Measurements from ENCODE around the gene MAK. TPM values are rescaled to one million over a fixed set of nuclear protein-coding genes. Genes with fewer than 3 reads are reported as not detected.
A peak's percentile ranks its signal among the peaks of the same experiment; 100 is the strongest.

Gene MAK
- total and polyA plus RNA-seq, 2 of the 13 experiments (the other 11 are each of a cell fraction or from before 2014, with no cell fraction given), result 0.04 TPM; not detected in 1

DNA sequence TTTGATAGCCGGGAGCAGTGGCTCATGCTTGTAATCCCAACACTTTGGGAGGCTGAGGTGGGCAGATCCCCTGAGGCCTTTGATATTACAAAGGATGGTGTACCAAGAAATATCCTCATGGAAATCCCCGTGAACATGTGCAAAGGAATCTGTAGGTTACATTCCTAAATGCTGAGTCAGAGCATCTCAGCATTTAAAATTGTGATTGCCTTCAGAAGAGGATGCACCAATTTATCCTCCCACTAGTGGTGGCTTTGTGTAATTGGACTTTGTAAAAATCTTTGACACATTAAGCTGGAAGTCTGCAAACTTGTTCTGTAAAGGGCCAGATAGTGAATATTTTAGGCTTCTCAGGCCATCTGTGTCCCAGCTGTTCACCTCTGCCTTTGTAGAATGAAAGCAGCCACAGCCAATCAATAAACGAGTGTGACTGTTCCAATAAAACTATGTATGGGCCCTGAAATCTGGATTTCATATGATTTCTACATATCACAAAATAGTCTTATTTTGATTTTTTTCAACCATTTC lies 79.0 kb downstream of the MAK start (continued):
- TF ChIP-seq, protein P1, sequence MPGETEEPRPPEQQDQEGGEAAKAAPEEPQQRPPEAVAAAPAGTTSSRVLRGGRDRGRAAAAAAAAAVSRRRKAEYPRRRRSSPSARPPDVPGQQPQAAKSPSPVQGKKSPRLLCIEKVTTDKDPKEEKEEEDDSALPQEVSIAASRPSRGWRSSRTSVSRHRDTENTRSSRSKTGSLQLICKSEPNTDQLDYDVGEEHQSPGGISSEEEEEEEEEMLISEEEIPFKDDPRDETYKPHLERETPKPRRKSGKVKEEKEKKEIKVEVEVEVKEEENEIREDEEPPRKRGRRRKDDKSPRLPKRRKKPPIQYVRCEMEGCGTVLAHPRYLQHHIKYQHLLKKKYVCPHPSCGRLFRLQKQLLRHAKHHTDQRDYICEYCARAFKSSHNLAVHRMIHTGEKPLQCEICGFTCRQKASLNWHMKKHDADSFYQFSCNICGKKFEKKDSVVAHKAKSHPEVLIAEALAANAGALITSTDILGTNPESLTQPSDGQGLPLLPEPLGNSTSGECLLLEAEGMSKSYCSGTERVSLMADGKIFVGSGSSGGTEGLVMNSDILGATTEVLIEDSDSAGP (CRISPR knock-in tag; IDR thresholded peaks at IDR 0.05; ENCODE audit: borderline replicate concordance), result no peak
- TF ChIP-seq ZNF713 (CRISPR knock-in tag; IDR thresholded peaks at IDR 0.05), result no peak
- no peak for TF ChIP-seq YY1 (IDR thresholded peaks at IDR 0.05; ENCODE audit: insufficient read depth, insufficient replicate concordance, low read depth, low read length)
- 0 out of 2 replicates have a peak, but pooled peaks have one; percentile 20 for TF ChIP-seq SOX5 (CRISPR knock-in tag; IDR thresholded peaks at IDR 0.05; ENCODE audit: borderline replicate concordance)
- TF ChIP-seq, protein P2, sequence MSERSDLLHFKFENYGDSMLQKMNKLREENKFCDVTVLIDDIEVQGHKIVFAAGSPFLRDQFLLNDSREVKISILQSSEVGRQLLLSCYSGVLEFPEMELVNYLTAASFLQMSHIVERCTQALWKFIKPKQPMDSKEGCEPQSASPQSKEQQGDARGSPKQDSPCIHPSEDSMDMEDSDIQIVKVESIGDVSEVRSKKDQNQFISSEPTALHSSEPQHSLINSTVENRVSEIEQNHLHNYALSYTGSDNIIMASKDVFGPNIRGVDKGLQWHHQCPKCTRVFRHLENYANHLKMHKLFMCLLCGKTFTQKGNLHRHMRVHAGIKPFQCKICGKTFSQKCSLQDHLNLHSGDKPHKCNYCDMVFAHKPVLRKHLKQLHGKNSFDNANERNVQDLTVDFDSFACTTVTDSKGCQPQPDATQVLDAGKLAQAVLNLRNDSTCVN (CRISPR knock-in tag; IDR thresholded peaks at IDR 0.05; ENCODE audit: borderline replicate concordance), result no peak
- TF ChIP-seq FOXM1 (CRISPR knock-in tag; IDR thresholded peaks at IDR 0.05), result no peak
- TF ChIP-seq EEA1 (CRISPR knock-in tag; IDR thresholded peaks at IDR 0.05; ENCODE audit: borderline replicate concordance), result no peak
- peak; percentile 18; the same call in 1 of the 2 replicates for TF ChIP-seq GATAD2A (CRISPR knock-in tag; IDR thresholded peaks at IDR 0.05)
- no peak for TF ChIP-seq HNRNPL (IDR thresholded peaks at IDR 0.05; ENCODE audit: low read depth, low read length)
- TF ChIP-seq BORCS8-MEF2B (CRISPR knock-in tag; IDR thresholded peaks at IDR 0.05), result no peak
- no peak for TF ChIP-seq SIN3B (IDR thresholded peaks at IDR 0.05; ENCODE audit: low read length)
- TF ChIP-seq PCBP2 (optimal IDR thresholded peaks at IDR 0.05; ENCODE audit: low read depth, low read length, poor library complexity, severe bottlenecking), result no peak
- TF ChIP-seq ARNT (IDR thresholded peaks at IDR 0.05), result no peak
- no peak for TF ChIP-seq HOMEZ (CRISPR knock-in tag; IDR thresholded peaks at IDR 0.05; ENCODE audit: low read depth)
- TF ChIP-seq ZGPAT (CRISPR knock-in tag; IDR thresholded peaks at IDR 0.05), result 0 out of 2 replicates have a peak, but pooled peaks have one; percentile 28
- peak; percentile 46 for TF ChIP-seq STAG1 (CRISPR knock-in tag; IDR thresholded peaks at IDR 0.05)
- no peak for TF ChIP-seq ZFP62 (CRISPR knock-in tag; IDR thresholded peaks at IDR 0.05)
- no peak for TF ChIP-seq SATB2 (CRISPR knock-in tag; IDR thresholded peaks at IDR 0.05)
- TF ChIP-seq ZNF101 (CRISPR knock-in tag; IDR thresholded peaks at IDR 0.05; ENCODE audit: borderline replicate concordance, low read depth), result no peak
- no peak for TF ChIP-seq AKAP8 (CRISPR knock-in tag; IDR thresholded peaks at IDR 0.05)
- no peak for TF ChIP-seq NBN (conservative IDR thresholded peaks at IDR 0.05)
- no peak for TF ChIP-seq ZNF329 (CRISPR knock-in tag; IDR thresholded peaks at IDR 0.05; ENCODE audit: low read depth)
- no peak for TF ChIP-seq ZNF776 (CRISPR knock-in tag; IDR thresholded peaks at IDR 0.05)
- peak; percentile 91 for TF ChIP-seq NFE2L2 (IDR thresholded peaks at IDR 0.05; ENCODE audit: low read length)
- TF ChIP-seq JUN (CRISPR knock-in tag; IDR thresholded peaks at IDR 0.05), result peak; percentile 56; the same call in 1 of the 2 replicates
- TF ChIP-seq, protein P3, sequence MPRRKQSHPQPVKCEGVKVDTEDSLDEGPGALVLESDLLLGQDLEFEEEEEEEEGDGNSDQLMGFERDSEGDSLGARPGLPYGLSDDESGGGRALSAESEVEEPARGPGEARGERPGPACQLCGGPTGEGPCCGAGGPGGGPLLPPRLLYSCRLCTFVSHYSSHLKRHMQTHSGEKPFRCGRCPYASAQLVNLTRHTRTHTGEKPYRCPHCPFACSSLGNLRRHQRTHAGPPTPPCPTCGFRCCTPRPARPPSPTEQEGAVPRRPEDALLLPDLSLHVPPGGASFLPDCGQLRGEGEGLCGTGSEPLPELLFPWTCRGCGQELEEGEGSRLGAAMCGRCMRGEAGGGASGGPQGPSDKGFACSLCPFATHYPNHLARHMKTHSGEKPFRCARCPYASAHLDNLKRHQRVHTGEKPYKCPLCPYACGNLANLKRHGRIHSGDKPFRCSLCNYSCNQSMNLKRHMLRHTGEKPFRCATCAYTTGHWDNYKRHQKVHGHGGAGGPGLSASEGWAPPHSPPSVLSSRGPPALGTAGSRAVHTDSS (CRISPR knock-in tag; conservative IDR thresholded peaks at IDR 0.05), result no peak
